Measurements from ENCODE around the gene WWOX.

DNA sequence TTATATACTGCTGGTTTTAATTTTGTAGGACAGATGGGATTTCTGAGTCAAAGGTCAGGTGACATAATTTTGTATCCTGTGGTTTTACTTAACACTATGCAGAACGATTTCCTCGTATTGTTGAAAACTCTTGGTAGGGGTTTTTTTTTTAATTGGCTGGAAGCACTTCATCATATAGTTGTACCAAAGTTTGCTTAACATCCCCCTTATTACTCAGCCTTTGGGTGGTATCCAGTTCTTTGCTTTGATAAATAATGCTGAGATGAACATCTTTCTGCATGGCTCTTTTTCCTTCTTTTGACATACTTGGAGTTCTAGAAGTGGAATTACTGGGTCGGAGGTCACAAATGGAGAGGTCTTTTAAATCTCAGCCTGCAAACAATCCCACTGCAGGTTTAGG is 1082.0 kb downstream of the WWOX start:
- TF ChIP-seq EP300 (IDR thresholded peaks at IDR 0.05): no peak
- no peak for TF ChIP-seq CTCF (IDR thresholded peaks at IDR 0.05)

Data from gastroesophageal sphincter (tissue), 3 donors.